Measurements from ENCODE around the gene RUFY3.
A peak's percentile ranks its signal among the peaks of the same experiment; 100 is the strongest.

Gene RUFY3

DNA sequence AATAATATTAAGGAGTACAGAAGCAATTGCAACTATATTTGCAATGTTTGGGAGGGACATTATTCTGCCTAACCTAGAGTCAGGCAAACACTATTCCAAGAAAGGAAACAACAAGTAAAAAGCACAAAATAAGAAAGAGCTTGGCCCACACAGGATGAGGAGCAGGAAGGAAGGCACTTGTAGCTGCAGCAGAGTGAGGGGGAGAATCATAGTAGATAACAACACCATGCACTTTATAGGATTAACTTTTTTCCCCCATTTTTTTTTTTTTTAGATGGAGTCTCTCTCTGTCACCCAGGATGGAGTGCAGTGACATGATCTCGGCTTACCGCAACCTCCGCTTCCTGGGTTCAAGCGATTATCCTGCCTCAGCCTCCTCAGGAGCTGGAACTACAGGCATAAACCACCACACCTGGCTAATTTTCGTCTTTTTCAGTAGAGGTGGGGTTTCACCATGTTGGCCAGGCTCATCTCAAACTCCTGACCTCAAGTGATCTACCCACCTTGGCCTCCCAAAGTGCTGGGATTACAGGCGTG, 45.1 kb upstream of the RUFY3 start:
- peak overlapping the region; percentile 63 for H3K4me3 ChIP-seq (ENCODE audit: low read length)
- peaks cover 58% of the 10 kb centered on the region for H3F3A ChIP-seq (ENCODE audit: control insufficient read depth, insufficient read depth)
- H3K4me1 ChIP-seq (ENCODE audit: control insufficient read depth, low read length) = peaks cover 96% of the 10 kb centered on the region
- no peaks in the 10 kb centered on the region for H3K27me3 ChIP-seq (ENCODE audit: control insufficient read depth, low read length)
- H3K9me2 ChIP-seq (replicated peaks; ENCODE audit: control insufficient read depth, low read length) = no peaks in the 10 kb centered on the region
- H3K4me2 ChIP-seq (ENCODE audit: low read length) = peak overlapping the region; percentile 93
- no peaks in the 10 kb centered on the region for H4K20me1 ChIP-seq (ENCODE audit: control insufficient read depth, insufficient read depth, low read depth, low read length)
- peak overlapping the region; percentile 99 for H3K27ac ChIP-seq (ENCODE audit: low read depth, low read length)
- no peak for TF ChIP-seq EZH2phosphoT487 (IDR thresholded peaks at IDR 0.05; ENCODE audit: borderline replicate concordance, low read length)
- TF ChIP-seq, protein P1, sequence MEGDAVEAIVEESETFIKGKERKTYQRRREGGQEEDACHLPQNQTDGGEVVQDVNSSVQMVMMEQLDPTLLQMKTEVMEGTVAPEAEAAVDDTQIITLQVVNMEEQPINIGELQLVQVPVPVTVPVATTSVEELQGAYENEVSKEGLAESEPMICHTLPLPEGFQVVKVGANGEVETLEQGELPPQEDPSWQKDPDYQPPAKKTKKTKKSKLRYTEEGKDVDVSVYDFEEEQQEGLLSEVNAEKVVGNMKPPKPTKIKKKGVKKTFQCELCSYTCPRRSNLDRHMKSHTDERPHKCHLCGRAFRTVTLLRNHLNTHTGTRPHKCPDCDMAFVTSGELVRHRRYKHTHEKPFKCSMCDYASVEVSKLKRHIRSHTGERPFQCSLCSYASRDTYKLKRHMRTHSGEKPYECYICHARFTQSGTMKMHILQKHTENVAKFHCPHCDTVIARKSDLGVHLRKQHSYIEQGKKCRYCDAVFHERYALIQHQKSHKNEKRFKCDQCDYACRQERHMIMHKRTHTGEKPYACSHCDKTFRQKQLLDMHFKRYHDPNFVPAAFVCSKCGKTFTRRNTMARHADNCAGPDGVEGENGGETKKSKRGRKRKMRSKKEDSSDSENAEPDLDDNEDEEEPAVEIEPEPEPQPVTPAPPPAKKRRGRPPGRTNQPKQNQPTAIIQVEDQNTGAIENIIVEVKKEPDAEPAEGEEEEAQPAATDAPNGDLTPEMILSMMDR (IDR thresholded peaks at IDR 0.05; ENCODE audit: low read depth, low read length, poor library complexity, severe bottlenecking) = no peak
- H3K9me3 ChIP-seq (ENCODE audit: control insufficient read depth, insufficient read depth, low read length) = no peaks in the 10 kb centered on the region
- no peaks in the 10 kb centered on the region; the same call in 1 of the 2 replicates for H3K36me3 ChIP-seq (ENCODE audit: control insufficient read depth, low read length)
- H3K79me2 ChIP-seq (ENCODE audit: control insufficient read depth, low read length) = peaks cover 50% of the 10 kb centered on the region

- peaks cover 63% of the 10 kb centered on the region for H3F3A ChIP-seq (ENCODE audit: control insufficient read depth, insufficient read depth)
- peaks cover 98% of the 10 kb centered on the region for H3K4me1 ChIP-seq (ENCODE audit: control insufficient read depth, low read length)
- no peaks in the 10 kb centered on the region; the same call in 1 of the 2 replicates for H3K36me3 ChIP-seq (ENCODE audit: control insufficient read depth, low read length)
- H3K27me3 ChIP-seq (ENCODE audit: control insufficient read depth, low read length) = no peaks in the 10 kb centered on the region
- peak overlapping the region; percentile 93 for H3K4me2 ChIP-seq (ENCODE audit: low read length)
- peak overlapping the region; percentile 99 for H3K27ac ChIP-seq (ENCODE audit: low read depth, low read length)
- no peaks in the 10 kb centered on the region for H3K9me3 ChIP-seq (ENCODE audit: control insufficient read depth, insufficient read depth, low read length)
- H3K79me2 ChIP-seq (ENCODE audit: control insufficient read depth, low read length) = peaks cover 41% of the 10 kb centered on the region
- TF ChIP-seq, protein P1 (IDR thresholded peaks at IDR 0.05; ENCODE audit: low read depth, low read length, poor library complexity, severe bottlenecking) = no peak
- no peak for TF ChIP-seq EZH2phosphoT487 (IDR thresholded peaks at IDR 0.05; ENCODE audit: borderline replicate concordance, low read length)
- H4K20me1 ChIP-seq (ENCODE audit: control insufficient read depth, insufficient read depth, low read depth, low read length) = no peaks in the 10 kb centered on the region
- H3K9me2 ChIP-seq (replicated peaks; ENCODE audit: control insufficient read depth, low read length) = no peaks in the 10 kb centered on the region
- peak overlapping the region; percentile 63 for H3K4me3 ChIP-seq (ENCODE audit: low read length)
These were observed 43.3 kb upstream of the RUFY3 start for GRCh38 chr4:70678383-70678999.

DNA sequence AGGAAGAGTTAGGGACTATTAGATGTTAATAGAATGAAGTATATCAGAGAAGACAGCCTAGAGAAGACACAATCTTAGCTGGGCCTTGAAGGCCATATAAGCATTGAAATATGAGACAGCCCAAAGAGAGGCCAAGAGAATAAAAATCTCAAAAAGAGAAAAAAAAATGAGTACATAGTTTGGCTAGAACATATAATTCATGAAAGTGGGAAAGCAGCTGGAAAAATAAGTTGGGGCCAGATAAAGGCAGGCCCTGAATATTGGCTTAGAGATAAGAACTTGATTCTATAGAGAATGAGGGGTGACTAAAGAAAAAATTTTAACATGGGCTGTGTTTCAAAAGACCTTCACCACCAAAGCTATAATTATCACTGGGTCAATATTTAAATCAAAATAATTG, 40.8 kb upstream of the RUFY3 start:
- Histone ChIP-seq H3K4me3 (ENCODE audit: low read length) (peak overlapping the region; percentile 65), H3K27me3 (ENCODE audit: control insufficient read depth, low read length) (no peaks in the 10 kb centered on the region), H3K9me3 (ENCODE audit: control insufficient read depth, insufficient read depth, low read length) (no peaks in the 10 kb centered on the region), H3K27ac (ENCODE audit: low read depth, low read length) (peak overlapping the region; percentile 99), H3K4me1 (ENCODE audit: control insufficient read depth, low read length) (peaks cover 98% of the 10 kb centered on the region), H4K20me1 (ENCODE audit: control insufficient read depth, insufficient read depth, low read depth, low read length) (no peaks in the 10 kb centered on the region), H3K79me2 (ENCODE audit: control insufficient read depth, low read length) (peaks cover 37% of the 10 kb centered on the region), H3K36me3 (ENCODE audit: control insufficient read depth, low read length) (no peaks in the 10 kb centered on the region; the same call in 1 of the 2 replicates), H3F3A (ENCODE audit: control insufficient read depth, insufficient read depth) (peaks cover 59% of the 10 kb centered on the region), H3K9me2 (replicated peaks; ENCODE audit: control insufficient read depth, low read length) (no peaks in the 10 kb centered on the region), H3K4me2 (ENCODE audit: low read length) (peak overlapping the region; percentile 93)
- TF ChIP-seq, protein P1 (IDR thresholded peaks at IDR 0.05; ENCODE audit: low read depth, low read length, poor library complexity, severe bottlenecking) = no peak
- no peak for TF ChIP-seq EZH2phosphoT487 (IDR thresholded peaks at IDR 0.05; ENCODE audit: borderline replicate concordance, low read length)

Data from DOHH2 (cell line).